SK-N-SH treated with all-trans-retinoic acid at 6 μM for 48 hours (cell line): ENCODE measurements around the gene DGCR2.

Experiments
- ATAC-seq: fragments of 200-7000 bp; cut with Tn5 transposase; 3 replicates; pipeline ENCODE4 v1.9.1; 2020; ENCODE audit warnings: mild to moderate bottlenecking, moderate library complexity
- ARNTL ChIP-seq: fragments of 450-650 bp; formaldehyde crosslinking; IDR thresholded peaks from 2 replicates; pipeline ENCODE4 v1.5.0; 2020; ENCODE audit warnings: low read depth, mild to moderate bottlenecking, moderate library complexity, borderline replicate concordance
- BACH2 ChIP-seq: fragments of 250-450 bp; sonication (Bioruptor Pico); IDR thresholded peaks from 2 replicates; pipeline ENCODE4 v1.9.0; 2021; ENCODE audit warnings: mild to moderate bottlenecking, borderline replicate concordance
- CREB5 ChIP-seq: fragments of 250-450 bp; sonication (Bioruptor Pico); IDR thresholded peaks from 2 replicates; pipeline ENCODE4 v1.5.1; 2020; ENCODE audit warnings: low read depth, mild to moderate bottlenecking, moderate library complexity
- CSDC2 ChIP-seq: fragments of 250-450 bp; sonication (Bioruptor Pico); IDR thresholded peaks from 2 replicates; pipeline ENCODE4 v1.5.0; 2020; ENCODE audit warnings: mild to moderate bottlenecking, moderate library complexity
- CSRNP3 ChIP-seq: fragments of 250-450 bp; sonication (Bioruptor Pico); IDR thresholded peaks from 2 replicates; pipeline ENCODE4 v1.5.1; 2021; ENCODE audit warnings: mild to moderate bottlenecking, moderate library complexity
- ESRRG ChIP-seq: fragments of 250-450 bp; sonication (Bioruptor Pico); IDR thresholded peaks from 2 replicates; pipeline ENCODE4 v1.6.1; 2021; ENCODE audit warnings: mild to moderate bottlenecking
- GLIS3 ChIP-seq: fragments of 250-450 bp; sonication (Bioruptor Pico); IDR thresholded peaks from 2 replicates; pipeline ENCODE4 v1.5.0; 2020; ENCODE audit warnings: mild to moderate bottlenecking, moderate library complexity
- ISL1 ChIP-seq: fragments of 250-450 bp; sonication (Bioruptor Pico); IDR thresholded peaks from 2 replicates; pipeline ENCODE4 v2.1.2; 2022; ENCODE audit warnings: mild to moderate bottlenecking, moderate library complexity
- PPARA ChIP-seq: fragments of 250-450 bp; sonication (Bioruptor Pico); IDR thresholded peaks from 2 replicates; pipeline ENCODE4 v1.5.0; 2020; ENCODE audit warnings: mild to moderate bottlenecking, borderline replicate concordance
- RARB ChIP-seq: fragments of 250-450 bp; sonication (Bioruptor Pico); IDR thresholded peaks from 2 replicates; pipeline ENCODE4 v1.8.0; 2021; ENCODE audit warnings: mild to moderate bottlenecking, moderate library complexity
- SNAI2 ChIP-seq: fragments of 250-450 bp; sonication (Bioruptor Pico); IDR thresholded peaks from 2 replicates; pipeline ENCODE4 v1.5.0; 2020; ENCODE audit warnings: mild to moderate bottlenecking, moderate library complexity
- TCF4 ChIP-seq: fragments of 250-450 bp; sonication (Bioruptor Pico); IDR thresholded peaks from 2 replicates; pipeline ENCODE4 v1.8.0; 2021; ENCODE audit warnings: mild to moderate bottlenecking, moderate library complexity, borderline replicate concordance
- TOX ChIP-seq: fragments of 250-450 bp; sonication (Bioruptor Pico); IDR thresholded peaks from 2 replicates; pipeline ENCODE4 v1.8.0; 2021; ENCODE audit warnings: mild to moderate bottlenecking, moderate library complexity, borderline replicate concordance
- TSHZ2 ChIP-seq: fragments of 250-450 bp; sonication (Bioruptor Pico); IDR thresholded peaks from 2 replicates; pipeline ENCODE4 v1.5.0; 2020; ENCODE audit warnings: mild to moderate bottlenecking, moderate library complexity
- ZC3H10 ChIP-seq: fragments of 250-450 bp; sonication (Bioruptor Pico); IDR thresholded peaks from 2 replicates; pipeline ENCODE4 v1.5.1; 2021; ENCODE audit warnings: mild to moderate bottlenecking, moderate library complexity
- ZFP30 ChIP-seq: fragments of 450-650 bp; formaldehyde crosslinking; IDR thresholded peaks from 2 replicates; pipeline ENCODE4 v1.5.0; 2022; ENCODE audit warnings: mild to moderate bottlenecking, moderate library complexity
- ZNF565 ChIP-seq: fragments of 450-650 bp; formaldehyde crosslinking; conservative IDR thresholded peaks from 2 replicates; pipeline ENCODE4 v1.5.0; 2020; ENCODE audit warnings: low read depth, mild to moderate bottlenecking, moderate library complexity
- ZNF70 ChIP-seq: fragments of 450-650 bp; formaldehyde crosslinking; IDR thresholded peaks from 2 replicates; pipeline ENCODE4 v1.5.0; 2020; ENCODE audit warnings: mild to moderate bottlenecking, moderate library complexity
- ZNF8 ChIP-seq: fragments of 450-650 bp; formaldehyde crosslinking; IDR thresholded peaks from 2 replicates; pipeline ENCODE4 v1.5.0; 2020; ENCODE audit warnings: mild to moderate bottlenecking, moderate library complexity
- TF ChIP-seq, protein P1 (sequence below): fragments of 250-450 bp; sonication (Bioruptor Pico); IDR thresholded peaks from 2 replicates; pipeline ENCODE4 v1.8.0; 2021; ENCODE audit warnings: low read depth, mild to moderate bottlenecking, moderate library complexity, borderline replicate concordance

Gene DGCR2

GRCh38 chr22:19097518-19097917 is 24.7 kb downstream of the DGCR2 start:
- ATAC-seq = no peak
- TF ChIP-seq GLIS3 = no peak
- TF ChIP-seq TCF4 = no peak
- TF ChIP-seq PPARA (CRISPR knock-in tag) = no peak
- TF ChIP-seq CREB5 (CRISPR knock-in tag) = no peak
- no peak for TF ChIP-seq BACH2 (CRISPR knock-in tag)
- TF ChIP-seq, protein P1, sequence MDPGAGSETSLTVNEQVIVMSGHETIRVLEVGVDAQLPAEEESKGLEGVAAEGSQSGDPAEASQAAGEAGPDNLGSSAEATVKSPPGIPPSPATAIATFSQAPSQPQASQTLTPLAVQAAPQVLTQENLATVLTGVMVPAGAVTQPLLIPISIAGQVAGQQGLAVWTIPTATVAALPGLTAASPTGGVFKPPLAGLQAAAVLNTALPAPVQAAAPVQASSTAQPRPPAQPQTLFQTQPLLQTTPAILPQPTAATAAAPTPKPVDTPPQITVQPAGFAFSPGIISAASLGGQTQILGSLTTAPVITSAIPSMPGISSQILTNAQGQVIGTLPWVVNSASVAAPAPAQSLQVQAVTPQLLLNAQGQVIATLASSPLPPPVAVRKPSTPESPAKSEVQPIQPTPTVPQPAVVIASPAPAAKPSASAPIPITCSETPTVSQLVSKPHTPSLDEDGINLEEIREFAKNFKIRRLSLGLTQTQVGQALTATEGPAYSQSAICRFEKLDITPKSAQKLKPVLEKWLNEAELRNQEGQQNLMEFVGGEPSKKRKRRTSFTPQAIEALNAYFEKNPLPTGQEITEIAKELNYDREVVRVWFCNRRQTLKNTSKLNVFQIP (CRISPR knock-in tag) = no peak
- TF ChIP-seq ZC3H10 (CRISPR knock-in tag) = no peak
- no peak for TF ChIP-seq ZNF70 (CRISPR knock-in tag)

DNA sequence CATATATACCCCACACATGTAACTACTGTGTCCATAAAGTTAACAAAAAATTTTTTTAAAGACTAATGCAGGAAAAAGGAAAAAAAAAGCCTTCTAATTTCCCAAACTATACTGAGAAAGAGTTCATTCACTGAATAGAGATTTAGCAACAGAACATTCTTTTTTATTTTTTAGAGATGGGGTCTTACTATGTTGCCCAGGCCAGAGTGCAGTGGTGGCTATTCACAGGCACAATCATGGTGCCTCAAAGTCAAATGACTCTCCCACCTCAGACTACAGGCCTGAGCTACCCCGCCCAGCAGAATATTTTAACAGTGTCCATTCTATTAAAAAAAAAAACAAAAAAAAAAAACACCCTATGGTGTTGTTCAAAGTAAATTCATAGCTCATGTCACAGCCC is 25.7 kb downstream of the DGCR2 start:
- no peak for ATAC-seq
- TF ChIP-seq CSDC2 = no peak
- TF ChIP-seq PPARA (CRISPR knock-in tag) = no peak
- TF ChIP-seq ZC3H10 (CRISPR knock-in tag) = no peak
- TF ChIP-seq ISL1 (CRISPR knock-in tag) = no peak
- TF ChIP-seq ARNTL (CRISPR knock-in tag) = no peak

DNA sequence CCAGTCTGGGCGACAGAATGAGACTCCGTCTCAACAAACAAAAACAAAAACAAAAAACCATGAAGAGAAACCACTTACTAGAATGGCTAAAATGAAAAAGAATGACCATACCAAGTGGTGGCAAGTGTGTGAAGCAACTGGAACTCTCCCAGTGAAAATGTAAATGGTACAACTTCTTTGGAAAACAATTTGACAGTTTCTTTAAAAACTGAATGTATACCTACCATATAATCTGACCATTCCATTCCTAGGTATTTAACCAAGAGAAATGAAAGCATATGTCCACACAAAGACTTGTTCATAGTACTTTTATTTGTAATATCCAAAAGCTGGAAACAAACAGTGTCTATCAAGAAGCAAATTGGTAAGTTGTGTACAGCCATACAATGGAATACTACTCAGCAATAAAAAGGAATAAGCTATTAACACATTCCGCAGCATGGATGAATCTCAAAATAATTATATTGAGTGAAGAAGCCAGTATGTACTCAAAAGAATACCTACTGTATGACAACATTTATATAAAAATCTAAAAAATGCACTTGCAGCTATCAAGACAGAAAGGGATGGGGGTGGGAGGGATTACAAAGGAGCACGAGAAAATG is 27.7 kb downstream of the DGCR2 start:
- no peak for TF ChIP-seq CSRNP3 (CRISPR knock-in tag)
- no peak for TF ChIP-seq ISL1 (CRISPR knock-in tag)
- TF ChIP-seq RARB (CRISPR knock-in tag) = no peak
- no peak for ATAC-seq

DNA sequence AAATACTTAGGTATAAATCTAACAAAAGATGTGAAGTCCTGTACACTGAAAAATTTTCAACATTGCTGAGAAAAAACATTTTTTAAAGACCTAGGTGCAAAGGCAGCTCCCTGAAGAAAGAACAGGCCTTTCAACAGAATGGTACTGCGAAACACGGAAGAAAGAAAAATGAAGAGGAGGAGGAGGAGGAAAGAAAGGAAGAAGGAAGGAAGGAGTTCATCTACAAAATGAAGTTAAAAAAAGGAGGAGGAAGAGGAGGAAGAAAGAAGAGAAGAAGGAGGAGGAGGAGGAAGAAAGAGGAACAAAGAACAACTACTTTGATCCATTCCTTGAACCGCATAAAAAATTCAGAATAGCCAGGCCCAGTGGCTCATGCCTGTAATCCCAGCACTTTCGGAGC is 29.5 kb downstream of the DGCR2 start:
- TF ChIP-seq, protein P1 (CRISPR knock-in tag) = no peak
- TF ChIP-seq ZNF565 (CRISPR knock-in tag) (no peak), RARB (CRISPR knock-in tag) (no peak), ZNF8 (no peak), SNAI2 (no peak), TSHZ2 (no peak), ZFP30 (CRISPR knock-in tag) (no peak), GLIS3 (no peak), ESRRG (CRISPR knock-in tag) (no peak), ZNF70 (CRISPR knock-in tag) (no peak), TOX (CRISPR knock-in tag) (no peak), CREB5 (CRISPR knock-in tag) (no peak), ISL1 (CRISPR knock-in tag) (no peak), CSRNP3 (CRISPR knock-in tag) (no peak), PPARA (CRISPR knock-in tag) (no peak)
- no peak for ATAC-seq
